T47D (cell line): Measurements from ENCODE around the gene NXN.
"Not testable (repeated sequence)": the region's sequence is repeated elsewhere in the genome, so short reads cannot be mapped to it uniquely, and the experiment has no call there.

Experiments
- DNase-seq, 2 experiments: peaks; one replicate each; pipeline versions ENCODE4 v3.0.0 to v3.0.0-alpha.2; 2011 to 2012; ENCODE audit warnings: low read depth in 1 of 2, low spot score in 1 of 2
- JUND ChIP-seq: IDR thresholded peaks from 2 replicates; pipeline ENCODE4 v1.6.1; 2012; ENCODE audit warnings: low read depth
- in situ Hi-C: cut with HindIII; loops from 2 replicates; pipeline ENCODE4 v1.10.0; 2016; ENCODE audit warnings: low sequenced_read_pairs, low pct_unique_long_range_greater_than_20kb

Gene NXN

DNA sequence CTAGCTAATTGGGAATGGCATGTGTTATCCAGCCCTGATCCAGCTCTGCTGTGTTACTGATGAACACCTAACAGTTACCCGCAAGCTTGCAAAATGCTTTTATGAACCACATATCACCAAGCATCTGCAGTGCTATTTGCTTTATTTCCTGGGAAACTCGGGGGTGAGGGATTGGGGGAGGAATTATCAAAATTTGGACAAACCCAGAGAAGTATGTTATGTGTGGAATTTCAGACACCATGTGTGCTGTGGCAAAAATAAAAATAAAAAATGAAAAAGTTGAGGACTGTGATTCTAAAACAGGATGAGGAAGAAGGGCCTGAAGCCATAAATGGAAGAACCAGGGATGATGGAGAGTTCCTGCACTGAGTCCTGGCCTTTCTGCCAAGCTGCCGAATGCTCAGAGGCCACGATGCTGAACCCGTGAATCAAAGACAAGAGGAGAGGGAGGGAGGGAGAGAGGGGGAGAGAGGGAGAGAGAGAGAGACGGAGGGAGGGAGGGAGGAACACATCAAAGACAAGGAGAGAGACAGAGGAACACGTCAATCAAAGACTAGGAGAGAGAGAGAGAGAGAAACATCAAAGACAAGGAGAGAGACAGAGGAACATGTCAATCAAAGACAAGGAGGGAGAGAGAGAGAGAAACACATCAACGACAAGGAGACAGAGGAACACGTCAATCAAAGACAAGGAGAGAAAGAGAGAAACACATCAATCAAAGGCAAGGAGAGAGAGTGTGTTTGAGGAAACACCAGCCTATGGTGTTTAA is 107.6 kb downstream of the NXN start:
- no peak for TF ChIP-seq JUND
- no peak for DNase-seq
- in situ Hi-C loops, result no loop called here

DNA sequence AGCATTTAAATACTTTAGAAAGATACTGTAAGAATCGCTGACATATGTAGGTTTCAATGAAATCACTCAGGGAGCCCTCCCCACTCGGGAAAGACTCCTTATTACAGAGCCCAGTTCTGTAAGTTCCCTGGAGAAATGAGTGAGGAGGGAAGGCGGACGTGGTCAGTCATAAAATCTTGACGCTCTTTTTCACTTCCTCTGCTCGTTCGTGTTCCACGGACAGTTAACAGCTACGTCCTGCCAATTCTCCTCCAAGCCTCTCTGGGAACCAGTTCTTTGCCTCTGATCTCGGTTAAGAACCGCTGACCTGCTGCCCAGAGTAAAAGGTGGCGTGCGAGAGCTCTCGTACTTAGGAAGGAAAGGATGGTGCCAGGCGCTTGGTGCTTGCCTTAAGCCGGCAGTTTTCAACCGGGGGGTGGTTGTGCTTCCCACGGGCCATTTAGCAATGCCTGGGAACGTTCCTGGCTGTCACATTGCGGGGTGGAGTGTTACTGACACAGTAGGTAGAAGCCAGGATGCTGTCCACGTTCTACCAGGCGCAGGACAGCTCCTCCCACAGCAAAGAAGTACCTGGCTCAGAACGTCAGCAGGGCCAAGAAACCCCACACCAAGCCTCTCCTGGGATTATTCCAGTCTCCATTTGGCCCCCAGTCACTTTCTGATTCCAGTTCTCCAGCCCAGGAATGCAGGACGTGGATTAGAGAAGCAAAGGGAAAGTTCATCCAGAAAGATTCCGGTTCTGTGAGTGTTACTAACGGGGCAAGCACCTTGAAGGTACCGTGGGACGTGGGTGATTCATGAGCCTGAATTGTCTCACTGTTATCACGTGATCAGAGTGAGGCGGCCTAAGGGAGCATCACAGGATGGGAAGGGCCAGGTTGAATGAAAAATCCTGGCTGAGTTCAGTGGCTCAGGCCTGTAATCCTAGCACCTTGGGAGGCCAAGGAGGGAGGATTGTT is 109.7 kb downstream of the NXN start:
- DNase-seq, result peak in 1 of 2 experiments; percentile 59
- in situ Hi-C loops, result no loop called here
- TF ChIP-seq JUND, result no peak

GRCh38 chr17:869086-869485 is 110.5 kb downstream of the NXN start:
- no peak for TF ChIP-seq JUND
- no peak for DNase-seq
- in situ Hi-C loops, result no loop called here

DNA sequence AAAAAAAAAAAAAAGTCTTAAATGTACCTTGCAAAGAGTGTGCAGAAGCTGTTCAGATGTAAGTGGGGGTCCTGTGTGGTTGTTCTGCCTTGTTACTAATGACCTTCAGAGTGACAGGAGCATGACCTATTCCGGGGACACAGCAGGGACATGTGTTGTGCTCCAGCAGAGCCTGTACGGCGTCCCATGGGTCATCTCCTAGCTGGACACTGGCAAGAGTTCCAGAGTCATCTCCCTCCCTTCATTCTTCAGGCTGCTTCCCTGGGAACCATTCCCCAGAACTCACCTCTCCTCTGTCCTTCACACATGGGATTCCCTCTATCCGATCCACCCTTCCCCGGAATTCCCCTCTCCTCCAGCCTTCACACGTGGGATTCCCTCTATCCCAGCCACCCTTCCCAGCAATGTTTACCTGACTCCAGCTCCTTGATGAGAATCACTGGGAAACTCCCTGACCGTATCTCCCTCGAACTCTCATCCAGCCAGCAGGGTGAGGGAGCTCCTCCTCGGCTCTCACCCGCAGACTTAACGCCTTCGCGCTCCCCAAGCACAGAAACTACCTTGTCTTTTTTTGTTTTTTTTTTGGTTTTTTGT is 111.6 kb downstream of the NXN start:
- TF ChIP-seq JUND, result no peak
- in situ Hi-C loops, result no loop called here
- no peak for DNase-seq

GRCh38 chr17:867238-867637 is 112.3 kb downstream of the NXN start:
- DNase-seq, in situ Hi-C loops: not testable (repeated sequence)

GRCh38 chr17:866568-867103 is 112.9 kb downstream of the NXN start:
- in situ Hi-C loops, result no loop called here
- DNase-seq, result no peak
- no peak for TF ChIP-seq JUND

GRCh38 chr17:864315-864714 is 115.3 kb downstream of the NXN start:
- TF ChIP-seq JUND, result no peak
- in situ Hi-C loops, result no loop called here
- DNase-seq, result no peak

GRCh38 chr17:863880-864279 is 115.7 kb downstream of the NXN start:
- in situ Hi-C loops, result no loop called here
- DNase-seq, result peak in 1 of 2 experiments; percentile 48

GRCh38 chr17:862582-862981 is 117.0 kb downstream of the NXN start:
- no peak for DNase-seq
- TF ChIP-seq JUND, result no peak
- in situ Hi-C loops, result no loop called here

More at GRCh38 chr17:863880-864279, 115.7 kb downstream of the NXN start:
- no peak for TF ChIP-seq JUND

GRCh38 chr17:861364-861763 is 118.2 kb downstream of the NXN start:
- in situ Hi-C loops, result no loop called here
- no peak for DNase-seq

GRCh38 chr17:860805-861204 is 118.8 kb downstream of the NXN start:
- in situ Hi-C loops, result no loop called here
- DNase-seq, result no peak
- TF ChIP-seq JUND, result no peak

More at GRCh38 chr17:861364-861763, 118.2 kb downstream of the NXN start:
- no peak for TF ChIP-seq JUND

- TF ChIP-seq JUND, result no peak
- no peak for DNase-seq
- in situ Hi-C loops, result no loop called here
Measured at GRCh38 chr17:859824-860195, 119.8 kb downstream of the NXN start.
